Spleen (tissue), 11 donors: ENCODE data around the gene OR2W1. TPM values are rescaled to one million over a fixed set of nuclear protein-coding genes. Genes with fewer than 3 reads are reported as not detected.

Experiments used
- DNase-seq: peaks from one replicate; pipeline ENCODE4 v3.0.0-alpha.2; 2020
- H3K27ac ChIP-seq, 8 donors: fragments of 200-600 bp; sonication (generic) in 7 of 8; 1 replicate in 4 of 8; 2 replicates in 4 of 8; pipeline versions ENCODE4 v1.5.0 to v1.8.0; 2016 to 2021; ENCODE audit warnings: inconsistent platforms in 4 of 8, mild to moderate bottlenecking in 4 of 8, moderate library complexity in 1 of 8
- H3K27me3 ChIP-seq, 7 donors: fragments of 200-600 bp; sonication (generic) in 6 of 7; replicated peaks in 1 of 7; 1 replicate in 4 of 7; 2 replicates in 3 of 7; pipeline versions ENCODE4 v1.5.0 to v1.8.0; 2016 to 2021; ENCODE audit warnings: inconsistent platforms in 3 of 7, mild to moderate bottlenecking in 1 of 7
- H3K36me3 ChIP-seq, 6 donors: fragments of 200-600 bp; sonication (generic) in 5 of 6; 1 replicate in 4 of 6; 2 replicates in 2 of 6; pipeline versions ENCODE4 v1.5.0 to v1.8.0; 2016 to 2021; ENCODE audit warnings: inconsistent platforms in 2 of 6
- H3K4me1 ChIP-seq, 6 donors: fragments of 200-600 bp; sonication (generic) in 5 of 6; 1 replicate in 3 of 6; 2 replicates in 3 of 6; pipeline versions ENCODE4 v1.5.0 to v1.8.0; 2016 to 2021; ENCODE audit warnings: inconsistent platforms in 3 of 6
- H3K4me3 ChIP-seq, 8 donors: fragments of 200-600 bp; sonication (generic) in 7 of 8; 1 replicate in 4 of 8; 2 replicates in 4 of 8; pipeline versions ENCODE4 v1.5.0 to v1.8.0; 2016 to 2021; ENCODE audit warnings: inconsistent platforms in 4 of 8, mild to moderate bottlenecking in 4 of 8, moderate library complexity in 2 of 8
- H3K9me3 ChIP-seq, 8 donors: fragments of 200-600 bp; sonication (generic) in 7 of 8; 1 replicate in 4 of 8; 2 replicates in 4 of 8; pipeline versions ENCODE4 v1.5.0 to v1.8.0; 2016 to 2021; ENCODE audit warnings: inconsistent platforms in 4 of 8
- CTCF ChIP-seq, 11 experiments: fragments of 200-600 bp in 7 of 11; fragments of 450-650 bp in 4 of 11; sonication (generic) in 4 of 11; IDR thresholded peaks in 8 of 11; conservative IDR thresholded peaks in 3 of 11; 1 replicate in 7 of 11; 2 replicates in 4 of 11; pipeline versions ENCODE4 v1.4.0 to v1.8.0; 2016 to 2021; ENCODE audit warnings: antibody characterized with exemption in 11 of 11, inconsistent platforms in 4 of 11, mild to moderate bottlenecking in 1 of 11
- POLR2A ChIP-seq, 3 donors: fragments of 450-650 bp; IDR thresholded peaks; one replicate each; pipeline ENCODE4 v1.5.1; 2017; ENCODE audit warnings: antibody characterized with exemption in 3 of 3, mild to moderate bottlenecking in 1 of 3
- POLR2AphosphoS5 ChIP-seq, 3 donors: sonication (generic); formaldehyde crosslinking; IDR thresholded peaks; one replicate each; pipeline ENCODE4 v1.5.1; 2017; ENCODE audit warnings: antibody characterized with exemption in 3 of 3
- WGBS, 5 donors: extraction: QIAGEN DNeasy Blood & Tissue Kit in 3 of 5; methylation state at CpG; one replicate each; pipeline versions ENCODE4 v1.1.5 to v1.1.7; 2013 to 2018; 5-methylcytosine and 5-hydroxymethylcytosine counted together
- intact Hi-C: fragments of 100-400 bp; cut with DNase I; formaldehyde crosslinking; loops from one replicate; pipeline ENCODE4 v1.15.0; 2023; ENCODE audit warnings: low total_unique reads
- polyA plus RNA-seq, 3 donors: library from polyadenylated mRNA; stranded (reverse); fragments of 200-250 nt; gene quantifications; one replicate each; pipeline ENCODE4 v1.2.1, GENCODE V29; 2013
- total RNA-seq, 7 donors: library from RNA; depleted of rRNA in 3 of 7; stranded (reverse); fragments of >200 nt in 3 of 7; fragmentation: NEBNext Ultra II Directional in 4 of 7; extraction: Animal tissue kit (Norgen Biotek cat#: 25700) in 4 of 7; gene quantifications; one replicate each; pipeline versions ENCODE4 v1.1.0 to v1.2.1, GENCODE V29; 2016 to 2021
- donor health status: healthy with polysubstance abuse.
- donor health status: DM: no; HTN: no; CAD: no; lungs with moderate emphysema.
- donor health status: DM: no; HTN: no; CAD: no.
- donor health status: Bipolar disorder and iron deficiency.
- donor health status: healthy.
- donor health status: DM: no; HTN: no; CAD: no.
- donor health status: DM: yes; HTN: yes; CAD: no.

OR2W1 gene
- total and polyA plus RNA-seq, 10 donors = not detected

GRCh38 chr6:29014729-29015608, 30.0 kb downstream of the OR2W1 start:
- peaks cover 0 to 13% (median 0%) of the 10 kb centered on the region in 8 donors for H3K9me3 ChIP-seq
- intact Hi-C loops = loop anchor here (5.0 kb wide), 1 partner anchor 178 kb away; no protein-coding TSS in a partner anchor
- no peak overlapping the region for H3K27ac ChIP-seq
- WGBS, 5 donors = 46 to 71% (median 57%) methylated on average over 44 to 79 of the region's 79 CpGs
- H3K36me3 ChIP-seq = no peaks in the 10 kb centered on the region
- peaks cover 0 to 27% (median 23%) of the 10 kb centered on the region in 6 donors for H3K4me1 ChIP-seq
- peak overlapping the region in 3 of 8 donors; percentile 15 to 74 (median 28) for H3K4me3 ChIP-seq
- DNase-seq = no peak
- H3K27me3 ChIP-seq = peaks cover 0 to 67% (median 52%) of the 10 kb centered on the region in 7 donors
- TF ChIP-seq POLR2A (IDR thresholded peaks at IDR 0.05) = no peak
- no peak for TF ChIP-seq CTCF (IDR thresholded peaks at IDR 0.05 in 8 of 11, conservative IDR thresholded peaks at IDR 0.05 in 3 of 11)

- DNase-seq = no peak
- intact Hi-C loops = no loop called here
These were observed 33.7 kb downstream of the OR2W1 start for GRCh38 chr6:29011276-29011734.

GRCh38 chr6:29009358-29009757, 35.6 kb downstream of the OR2W1 start:
- Histone ChIP-seq H3K27me3 (peaks cover 0 to 86% (median 38%) of the 10 kb centered on the region in 7 donors), H3K27ac (no peak overlapping the region), H3K4me3 (no peak overlapping the region), H3K4me1 (peaks cover 0 to 27% (median 13%) of the 10 kb centered on the region in 6 donors), H3K9me3 (no peaks in the 10 kb centered on the region), H3K36me3 (no peaks in the 10 kb centered on the region)
- no peak for DNase-seq
- intact Hi-C loops = no loop called here
- TF ChIP-seq POLR2AphosphoS5 (IDR thresholded peaks at IDR 0.05) (no peak), POLR2A (IDR thresholded peaks at IDR 0.05) (no peak), CTCF (IDR thresholded peaks at IDR 0.05 in 8 of 11, conservative IDR thresholded peaks at IDR 0.05 in 3 of 11) (no peak)
- WGBS, 5 donors = 47 to 86% (median 72%) methylated on average over 1 of the region's 1 CpG

More at GRCh38 chr6:29011276-29011734, 33.7 kb downstream of the OR2W1 start:
- no peak for TF ChIP-seq CTCF (IDR thresholded peaks at IDR 0.05 in 8 of 11, conservative IDR thresholded peaks at IDR 0.05 in 3 of 11)
- peak overlapping the region; percentile 4 to 64 (median 35) for H3K4me3 ChIP-seq
- no peak overlapping the region for H3K27ac ChIP-seq
- WGBS, 5 donors = 0 to 3% (median 1%) methylated on average over 20 to 30 of the region's 30 CpGs
- H3K27me3 ChIP-seq = peaks cover 0 to 86% (median 53%) of the 10 kb centered on the region in 7 donors
- H3K9me3 ChIP-seq = peaks cover 0 to 13% (median 0%) of the 10 kb centered on the region in 8 donors
- no peaks in the 10 kb centered on the region for H3K36me3 ChIP-seq
- peaks cover 0 to 17% (median 13%) of the 10 kb centered on the region in 6 donors for H3K4me1 ChIP-seq

GRCh38 chr6:29008089-29008488, 36.9 kb downstream of the OR2W1 start:
- H3K4me3 ChIP-seq = no peak overlapping the region
- peaks cover 0 to 27% (median 13%) of the 10 kb centered on the region in 6 donors for H3K4me1 ChIP-seq
- H3K27me3 ChIP-seq = peaks cover 0 to 73% (median 27%) of the 10 kb centered on the region in 7 donors
- 83 to 87% (median 85%) methylated on average over 2 of the region's 2 CpGs for WGBS, 5 donors
- H3K27ac ChIP-seq = no peak overlapping the region
- no peaks in the 10 kb centered on the region for H3K36me3 ChIP-seq
- no peak for TF ChIP-seq POLR2A (IDR thresholded peaks at IDR 0.05)
- no peak for TF ChIP-seq POLR2AphosphoS5 (IDR thresholded peaks at IDR 0.05)
- no peak for TF ChIP-seq CTCF (IDR thresholded peaks at IDR 0.05 in 8 of 11, conservative IDR thresholded peaks at IDR 0.05 in 3 of 11)
- no peaks in the 10 kb centered on the region for H3K9me3 ChIP-seq
- DNase-seq = no peak
- intact Hi-C loops = no loop called here
